Nephron progenitor cell (in vitro differentiated cells): Measurements from ENCODE around the gene DENND2D.

Experiments used
- DNase-seq: peaks from one replicate; pipeline ENCODE4 v3.0.0; 2021
- H3K27ac Mint-ChIP-seq: 2 replicates; pipeline ENCODE4 v1.8.0; 2021; ENCODE audit warnings: mild to moderate bottlenecking, moderate library complexity, mixed read lengths
- H3K27me3 Mint-ChIP-seq: 2 replicates; pipeline ENCODE4 v1.8.0; 2021; ENCODE audit warnings: mild to moderate bottlenecking, low read depth, mixed read lengths; ENCODE audit not compliant: poor library complexity
- H3K36me3 Mint-ChIP-seq: 2 replicates; pipeline ENCODE4 v1.8.0; 2021; ENCODE audit warnings: low read depth, mixed read lengths
- H3K4me1 Mint-ChIP-seq: 2 replicates; pipeline ENCODE4 v1.8.0; 2021; ENCODE audit warnings: mixed read lengths
- H3K4me3 Mint-ChIP-seq: 2 replicates; pipeline ENCODE4 v1.8.0; 2021; ENCODE audit warnings: mild to moderate bottlenecking, moderate library complexity, mixed read lengths
- H3K9me3 Mint-ChIP-seq: 2 replicates; pipeline ENCODE4 v1.8.0; 2021; ENCODE audit warnings: mild to moderate bottlenecking, moderate library complexity, mixed read lengths
- CTCF ChIP-seq: fragments of 200-600 bp; sonication (generic); IDR thresholded peaks from 2 replicates; pipeline ENCODE4 v1.5.0; 2021; ENCODE audit warnings: antibody characterized with exemption

DENND2D gene

DNA sequence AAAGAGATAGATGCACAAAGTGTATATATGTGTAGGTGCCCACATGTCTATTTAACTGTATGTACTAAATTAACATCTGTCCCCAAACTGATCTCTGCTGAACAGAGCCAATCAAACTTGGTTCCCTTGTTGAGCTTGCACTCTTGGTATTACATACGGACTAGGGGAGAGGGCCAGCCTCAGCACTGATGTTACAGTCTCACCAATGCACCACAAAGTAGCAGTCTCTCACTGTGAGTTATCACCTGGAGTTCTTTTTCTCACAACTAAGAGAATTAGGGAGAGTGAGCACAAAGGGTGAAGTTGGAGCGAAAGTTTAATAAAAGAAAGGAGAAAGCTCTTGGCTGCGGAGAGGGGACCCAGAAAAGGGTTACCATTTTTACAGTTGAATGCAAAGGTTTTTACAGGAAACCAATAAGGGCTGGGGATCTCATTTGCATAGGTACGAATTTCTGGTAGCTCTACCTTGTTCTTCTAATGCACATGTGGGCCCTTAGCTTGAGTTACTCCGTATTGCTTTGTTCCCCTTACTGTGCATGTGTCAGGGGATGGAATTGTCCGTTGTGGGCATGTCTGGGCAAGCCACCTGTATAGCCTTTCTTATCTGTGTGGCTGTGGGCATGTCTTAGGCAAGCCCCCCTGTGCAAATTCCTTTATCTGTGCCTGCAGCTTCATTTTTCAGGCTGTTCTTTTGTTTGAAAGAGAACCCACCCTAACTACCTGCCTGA, 13.8 kb upstream of the DENND2D start:
- DNase-seq: no peak
- no peaks in the 10 kb centered on the region for H3K36me3 Mint-ChIP-seq
- no peaks in the 10 kb centered on the region for H3K9me3 Mint-ChIP-seq
- TF ChIP-seq CTCF: no peak
- no peak overlapping the region for H3K4me3 Mint-ChIP-seq
- peak overlapping the region; percentile 36 for H3K27ac Mint-ChIP-seq
- H3K4me1 Mint-ChIP-seq: peaks cover 31% of the 10 kb centered on the region
- H3K27me3 Mint-ChIP-seq: peaks cover 3% of the 10 kb centered on the region

GRCh38 chr1:111213412-111213811, 13.0 kb upstream of the DENND2D start:
- H3K36me3 Mint-ChIP-seq: no peaks in the 10 kb centered on the region
- TF ChIP-seq CTCF: no peak
- H3K4me1 Mint-ChIP-seq: peaks cover 31% of the 10 kb centered on the region
- DNase-seq: no peak
- peaks cover 3% of the 10 kb centered on the region for H3K27me3 Mint-ChIP-seq
- no peak overlapping the region for H3K27ac Mint-ChIP-seq
- no peak overlapping the region for H3K4me3 Mint-ChIP-seq
- H3K9me3 Mint-ChIP-seq: no peaks in the 10 kb centered on the region

GRCh38 chr1:111212634-111213335, 12.3 kb upstream of the DENND2D start:
- Mint-ChIP-seq H3K9me3 (no peaks in the 10 kb centered on the region), H3K36me3 (no peaks in the 10 kb centered on the region), H3K27me3 (peaks cover 8% of the 10 kb centered on the region), H3K27ac (no peak overlapping the region), H3K4me3 (no peak overlapping the region), H3K4me1 (peaks cover 31% of the 10 kb centered on the region)
- DNase-seq: no peak
- TF ChIP-seq CTCF: no peak

GRCh38 chr1:111211921-111212320, 11.5 kb upstream of the DENND2D start:
- no peak for TF ChIP-seq CTCF
- Mint-ChIP-seq H3K4me3 (no peak overlapping the region), H3K4me1 (peaks cover 30% of the 10 kb centered on the region), H3K27ac (no peak overlapping the region), H3K36me3 (no peaks in the 10 kb centered on the region), H3K9me3 (no peaks in the 10 kb centered on the region), H3K27me3 (peaks cover 16% of the 10 kb centered on the region)
- DNase-seq: no peak

GRCh38 chr1:111209622-111210021, 9.2 kb upstream of the DENND2D start:
- Mint-ChIP-seq H3K27ac (no peak overlapping the region), H3K27me3 (peaks cover 38% of the 10 kb centered on the region), H3K9me3 (peaks cover 5% of the 10 kb centered on the region), H3K4me3 (no peak overlapping the region), H3K4me1 (peaks cover 13% of the 10 kb centered on the region), H3K36me3 (no peaks in the 10 kb centered on the region)
- no peak for DNase-seq
- no peak for TF ChIP-seq CTCF
